Superior temporal gyrus (tissue), 1 donor: Measurements from ENCODE around the gene ATXN10.
"Not testable (repeated sequence)": the region's sequence is repeated elsewhere in the genome, so short reads cannot be mapped to it uniquely, and the experiment has no call there.

ENCODE experiments used
- DNase-seq: peaks from one replicate; pipeline ENCODE4 v3.0.0-alpha.2; 2016; ENCODE audit errors: extremely low spot score

Gene ATXN10, protein sequence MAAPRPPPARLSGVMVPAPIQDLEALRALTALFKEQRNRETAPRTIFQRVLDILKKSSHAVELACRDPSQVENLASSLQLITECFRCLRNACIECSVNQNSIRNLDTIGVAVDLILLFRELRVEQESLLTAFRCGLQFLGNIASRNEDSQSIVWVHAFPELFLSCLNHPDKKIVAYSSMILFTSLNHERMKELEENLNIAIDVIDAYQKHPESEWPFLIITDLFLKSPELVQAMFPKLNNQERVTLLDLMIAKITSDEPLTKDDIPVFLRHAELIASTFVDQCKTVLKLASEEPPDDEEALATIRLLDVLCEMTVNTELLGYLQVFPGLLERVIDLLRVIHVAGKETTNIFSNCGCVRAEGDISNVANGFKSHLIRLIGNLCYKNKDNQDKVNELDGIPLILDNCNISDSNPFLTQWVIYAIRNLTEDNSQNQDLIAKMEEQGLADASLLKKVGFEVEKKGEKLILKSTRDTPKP

DNA sequence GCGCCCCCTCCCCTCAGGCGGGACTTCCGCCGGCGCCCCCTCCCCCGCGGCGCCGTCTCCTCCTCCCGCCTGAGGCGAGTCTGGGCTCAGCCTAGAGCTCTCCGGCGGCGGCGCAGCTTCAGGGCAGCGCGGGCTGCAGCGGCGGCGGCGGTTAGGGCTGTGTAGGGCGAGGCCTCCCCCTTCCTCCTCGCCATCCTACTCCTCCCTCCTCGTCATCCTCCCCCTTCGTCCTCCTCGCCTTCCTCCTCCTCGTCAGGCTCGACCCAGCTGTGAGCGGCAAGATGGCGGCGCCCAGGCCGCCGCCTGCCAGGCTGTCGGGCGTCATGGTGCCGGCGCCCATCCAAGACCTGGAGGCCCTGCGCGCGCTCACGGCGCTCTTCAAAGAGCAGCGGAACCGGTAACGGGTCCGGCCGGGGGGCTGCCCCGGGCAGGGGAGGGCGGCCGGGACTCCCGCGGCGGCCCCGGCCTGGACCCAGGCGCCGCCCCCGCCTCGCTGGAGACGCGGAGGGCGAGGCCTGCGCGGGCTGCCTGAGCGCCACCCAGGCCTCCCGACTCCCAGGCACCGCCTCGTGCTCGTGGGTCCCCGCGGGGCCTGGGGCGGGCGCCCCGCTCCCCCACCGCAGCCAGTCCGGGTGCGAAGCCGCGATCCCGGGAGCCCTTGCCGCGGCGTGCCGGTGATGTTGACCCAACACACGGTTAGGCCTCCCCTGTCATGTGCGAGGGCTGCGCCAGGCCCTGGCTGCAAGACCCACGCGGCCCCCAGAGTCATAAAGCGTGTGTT is at the start of gene ATXN10:
Gene ATXN10, plus strand, starts transcription at position 52 of the 781 bp plus-strand sequence. Its CDS starts 230 bp downstream, at position 282.
- peak; percentile 76 for DNase-seq

DNA sequence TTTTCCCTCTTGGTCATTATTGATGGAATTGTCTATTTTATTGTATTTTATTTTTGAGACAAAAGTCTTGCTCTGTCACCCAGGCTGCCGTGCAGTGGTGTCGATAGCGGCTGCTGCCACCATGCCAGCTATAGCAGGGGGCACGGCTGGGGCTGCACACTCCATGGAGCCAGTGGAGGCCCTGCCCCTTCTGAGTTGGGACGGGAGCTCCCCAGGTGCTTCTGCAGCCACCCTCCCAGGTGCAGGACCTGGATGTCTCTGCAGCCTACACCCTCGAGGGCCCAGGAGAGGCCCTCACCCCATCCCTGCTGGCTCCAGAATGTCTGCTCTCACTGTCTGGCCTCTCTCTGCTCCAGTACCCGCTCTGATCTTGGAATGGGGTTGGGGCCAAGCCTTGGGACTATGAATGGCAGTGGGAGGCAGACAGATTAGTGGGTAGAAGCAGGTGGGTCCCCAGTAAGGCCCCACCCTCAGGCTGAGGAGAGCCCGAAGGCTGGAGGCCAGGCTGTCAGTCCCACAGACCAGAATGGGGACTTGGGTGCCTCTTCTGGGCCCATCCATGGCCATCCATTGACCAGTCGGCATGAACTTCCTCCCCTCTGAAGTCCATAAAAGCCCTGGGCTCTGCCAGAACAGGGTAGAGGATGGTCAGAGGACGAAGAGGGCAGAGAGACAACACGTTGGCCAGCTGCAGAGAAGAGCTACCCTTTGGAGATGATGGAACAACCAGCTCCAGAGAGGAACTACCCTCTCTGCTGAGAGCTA is 49.6 kb upstream of the ATXN10 start:
- DNase-seq, result no peak

DNA sequence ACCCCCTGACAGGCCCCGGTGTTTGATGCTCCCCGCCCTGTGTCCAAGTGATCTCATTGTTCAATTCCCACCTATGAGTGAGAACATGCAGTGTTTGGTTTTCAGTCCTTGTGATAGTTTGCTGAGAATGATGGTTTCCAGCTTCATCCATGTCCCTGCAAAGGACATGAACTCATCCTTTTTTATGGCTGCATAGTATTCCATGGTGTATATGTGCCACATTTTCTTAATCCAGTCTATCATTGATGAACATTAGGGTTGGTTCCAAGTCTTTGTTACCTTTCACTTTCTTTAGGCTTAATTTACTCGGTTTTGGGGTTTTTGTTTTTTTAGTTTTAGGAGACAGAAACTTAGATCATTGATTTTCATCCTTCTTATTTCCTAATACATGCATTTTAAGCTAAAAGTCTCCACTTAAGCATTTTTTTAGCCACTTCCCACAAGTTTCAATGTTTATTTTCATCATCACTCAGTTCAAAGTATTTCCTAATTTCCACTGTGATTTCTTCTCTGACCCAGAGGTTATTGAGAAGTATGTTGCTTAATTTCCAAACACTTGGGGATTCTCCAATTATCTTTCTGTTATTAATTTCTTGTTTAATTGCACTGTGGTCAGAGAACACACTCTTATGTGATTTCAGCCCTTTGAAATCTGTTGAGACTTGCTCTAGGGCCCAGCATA is 48.0 kb upstream of the ATXN10 start:
- not testable (repeated sequence) for DNase-seq

- DNase-seq, result no peak
These were observed 45.4 kb upstream of the ATXN10 start for GRCh38 chr22:45626198-45626651.

- DNase-seq, result no peak
These were observed 44.0 kb upstream of the ATXN10 start for GRCh38 chr22:45627489-45628233.

- no peak for DNase-seq
These were observed 43.1 kb upstream of the ATXN10 start for GRCh38 chr22:45628515-45628914.

- no peak for DNase-seq
These were observed 42.1 kb upstream of the ATXN10 start for GRCh38 chr22:45629469-45630089.

DNA sequence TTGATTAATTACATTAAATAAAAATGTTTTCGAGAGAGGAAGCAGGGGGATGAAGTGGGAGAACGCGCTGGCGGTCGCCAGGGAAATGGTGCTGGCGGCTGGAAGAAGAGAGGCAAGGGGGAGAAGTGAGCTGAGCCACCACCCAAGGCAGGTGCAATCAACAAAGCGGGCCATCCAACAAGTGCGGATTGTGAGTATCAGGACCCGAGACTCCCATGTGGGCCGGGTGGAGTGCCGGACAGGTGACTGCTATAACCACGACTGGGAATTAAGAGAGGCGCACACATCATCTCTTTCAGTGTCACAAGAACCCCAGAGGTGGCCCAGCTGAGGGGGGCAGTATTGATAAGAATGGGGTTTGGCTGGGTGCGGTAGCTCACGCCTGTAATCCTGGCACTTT is 41.2 kb upstream of the ATXN10 start:
- no peak for DNase-seq

GRCh38 chr22:45631140-45631840 is 40.3 kb upstream of the ATXN10 start:
- DNase-seq, result no peak

- DNase-seq, result no peak
These were observed 39.8 kb upstream of the ATXN10 start for GRCh38 chr22:45631841-45632238.

- DNase-seq, result no peak
These were observed 38.7 kb upstream of the ATXN10 start for GRCh38 chr22:45632791-45633515.

- no peak for DNase-seq
These were observed 35.0 kb upstream of the ATXN10 start for GRCh38 chr22:45636683-45637082.

DNA sequence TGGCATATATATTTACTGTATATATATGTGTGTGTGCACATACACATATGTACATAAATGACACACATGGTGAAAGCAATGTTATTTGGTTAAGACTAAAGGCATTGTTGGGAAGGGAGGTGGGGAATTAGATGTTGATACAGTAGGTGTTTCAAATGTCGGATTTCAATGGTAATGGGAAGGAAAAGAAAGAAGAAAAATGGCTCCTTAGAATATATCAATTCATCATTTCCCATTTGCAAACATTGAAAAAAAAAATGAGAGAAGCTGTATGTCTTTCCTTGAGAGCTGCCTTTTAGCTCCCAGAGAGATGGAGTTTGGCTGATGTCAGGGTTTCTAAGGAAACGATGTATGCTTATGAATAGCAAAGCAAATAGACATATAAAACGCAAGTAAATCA is 33.4 kb upstream of the ATXN10 start:
- no peak for DNase-seq

GRCh38 chr22:45638834-45639746 is 32.5 kb upstream of the ATXN10 start:
- DNase-seq, result no peak

DNA sequence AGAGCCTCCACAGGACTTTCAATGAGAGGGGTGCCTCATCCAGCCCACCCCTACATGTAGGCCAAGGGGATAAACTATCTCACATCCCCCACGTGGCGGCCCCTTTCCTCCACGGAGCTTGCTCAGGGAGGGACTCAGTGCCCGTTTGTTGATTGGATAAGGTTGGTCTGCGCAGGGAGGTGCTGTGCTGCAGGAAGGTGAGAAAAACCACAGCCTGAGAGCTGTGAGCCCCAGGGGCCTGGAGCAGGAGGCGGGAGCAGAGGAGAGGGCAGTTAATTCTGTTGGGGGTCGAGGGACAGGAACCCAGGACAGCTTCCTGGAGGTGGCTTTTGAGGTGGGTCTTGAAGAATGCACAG is 31.9 kb upstream of the ATXN10 start:
- DNase-seq, result no peak

DNA sequence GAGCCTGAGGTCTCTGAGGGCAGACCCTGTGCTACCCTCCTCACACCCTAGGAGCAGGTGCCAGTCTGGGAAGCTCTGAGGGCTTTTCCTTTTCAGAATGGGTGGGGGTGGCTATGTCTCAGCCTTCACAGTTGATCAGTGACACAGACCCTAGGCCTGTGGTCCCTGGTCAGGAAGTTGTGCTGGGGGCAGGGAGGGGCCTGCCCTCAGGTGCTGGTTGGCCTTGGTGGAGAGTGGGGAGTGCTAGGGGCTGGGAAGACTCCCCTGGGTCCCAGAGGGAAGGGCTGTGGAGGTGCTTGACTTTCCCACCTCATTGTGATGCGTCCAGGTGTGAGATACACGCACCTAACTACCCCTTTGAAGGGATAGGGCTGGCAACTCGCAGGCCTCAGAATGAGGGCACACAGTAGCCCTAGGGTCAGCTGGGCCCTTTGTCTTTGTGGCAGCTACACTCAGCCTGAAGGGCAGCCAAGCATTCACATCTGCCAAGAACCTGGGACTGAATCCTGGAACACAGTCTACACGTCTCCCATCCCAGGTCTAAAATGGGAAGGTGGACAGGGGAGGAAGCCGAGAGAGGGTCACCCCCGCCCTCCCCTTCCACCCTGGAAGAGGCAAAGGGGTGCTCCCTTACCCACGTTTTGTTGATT is 31.2 kb upstream of the ATXN10 start:
- DNase-seq, result no peak

DNA sequence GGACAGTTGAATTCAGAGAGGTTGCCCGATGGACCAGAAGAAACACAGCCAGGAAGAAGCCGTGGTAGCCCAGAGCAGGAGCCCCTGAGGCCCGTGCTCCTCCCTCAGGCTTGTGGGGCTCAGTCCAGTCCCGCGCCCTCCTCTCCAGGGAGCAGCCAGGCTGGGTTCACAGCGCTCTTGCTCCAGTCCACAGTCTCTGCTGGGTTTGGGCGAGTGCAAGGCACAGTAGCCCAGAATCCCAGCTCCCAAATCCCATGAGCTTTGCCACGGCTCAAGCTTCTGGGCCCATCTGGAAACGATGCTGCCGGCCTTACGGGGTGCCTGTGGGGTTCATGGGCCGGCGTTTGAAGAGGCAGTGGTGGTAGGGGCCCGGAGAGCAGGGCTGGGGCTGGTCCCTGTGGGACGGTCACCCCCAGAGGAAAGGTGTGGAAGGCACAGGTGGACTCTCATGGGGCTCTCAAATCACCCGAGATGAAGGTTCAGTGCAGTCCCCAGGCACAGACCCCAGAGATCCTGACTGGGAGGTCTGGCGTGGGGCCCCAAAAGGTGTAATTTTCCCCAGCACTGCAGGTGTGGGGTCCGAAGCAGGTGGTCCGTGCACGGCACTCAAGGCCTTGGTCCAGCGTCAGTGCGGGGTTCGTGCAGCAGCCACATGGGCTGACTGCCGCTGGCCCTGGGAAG is 30.6 kb upstream of the ATXN10 start:
- DNase-seq, result no peak
